K562 (cell line): ENCODE measurements around the gene IL23R. TPM values are rescaled to one million over a fixed set of nuclear protein-coding genes. Genes with fewer than 3 reads are reported as not detected.

Experiments used
- ATAC-seq: fragments of 200-7000 bp; cut with Tn5 transposase; 3 replicates; pipeline ENCODE4 v1.9.1; 2020; ENCODE audit warnings: moderate library complexity
- BruUV-seq: library from RNA; stranded (reverse); fragments of 400-500 nt; replicated peaks from 2 replicates; lab custom pipeline; 2021; lab: Mats Ljungman, UMichigan
- CTCF ChIA-PET: fragments of 300-600 bp; formaldehyde crosslinking; extraction: SDS; loops from one replicate; lab custom pipeline; 2021; ENCODE audit warnings: low intra/inter-chr PET ratio; lab: Yijun Ruan, JAX
- POLR2A ChIA-PET: fragments of 300-600, 350-650 bp; sonication (Branson Sonifier 250); formaldehyde crosslinking; extraction: SDS; loops from one replicate; lab custom pipeline; 2021; ENCODE audit warnings: antibody characterized with exemption, inconsistent platforms; lab: Yijun Ruan, JAX
- DNase-seq, 4 experiments: peaks; one replicate each; pipeline versions ENCODE4 v3.0.0 to v3.0.0-alpha.2; 2011 to 2018; ENCODE audit warnings: low spot score in 3 of 4, mixed read lengths in 3 of 4; ENCODE audit errors: extremely low read depth in 1 of 4
- FAIRE-seq: peaks from 2 replicates; lab custom pipeline; 2011; peaks lifted over from hg19 to GRCh38; lab: Jason Lieb, UNC
- H2AFZ ChIP-seq: 2 replicates; pipeline ENCODE4 v1.6.0; 2011; ENCODE audit warnings: low read depth, low read length, control low read depth, inconsistent platforms
- H3K27ac ChIP-seq: fragments of 200-600 bp; 3 replicates; pipeline ENCODE4 v1.8.0; 2011; ENCODE audit warnings: low read depth, mild to moderate bottlenecking, control low read depth, inconsistent platforms, low read length, moderate library complexity, mixed read lengths; ENCODE audit errors: extremely low read depth
- H3K27me3 ChIP-seq, 2 experiments: fragments of 300-600 bp in 1 of 2; 2 replicates in 1 of 2; 3 replicates in 1 of 2; pipeline versions ENCODE4 v1.6.0 to v1.8.0; 2011; ENCODE audit warnings: inconsistent platforms in 2 of 2, low read length in 2 of 2, mild to moderate bottlenecking in 1 of 2, mixed read lengths in 1 of 2, moderate library complexity in 1 of 2; ENCODE audit not compliant: control insufficient read depth in 2 of 2, insufficient read depth in 2 of 2
- H3K36me3 ChIP-seq: fragments of 300-600 bp; 3 replicates; pipeline ENCODE4 v1.8.0; 2011; ENCODE audit warnings: mild to moderate bottlenecking, low read length, inconsistent platforms; ENCODE audit not compliant: control insufficient read depth, insufficient read depth
- H3K4me1 ChIP-seq, 2 experiments: fragments of 200-600 bp in 1 of 2; replicated peaks in 1 of 2; 2 replicates in 1 of 2; 3 replicates in 1 of 2; pipeline versions ENCODE4 v1.5.1 to v1.8.0; 2011; ENCODE audit warnings: inconsistent platforms in 2 of 2, low read length in 2 of 2, mild to moderate bottlenecking in 1 of 2, mixed read lengths in 1 of 2, moderate library complexity in 1 of 2; ENCODE audit not compliant: control insufficient read depth in 2 of 2, insufficient read depth in 2 of 2
- H3K4me2 ChIP-seq: 2 replicates; pipeline ENCODE4 v1.6.1; 2011; ENCODE audit warnings: low read length, control low read depth, inconsistent platforms, mixed read lengths; ENCODE audit not compliant: insufficient read depth
- H3K4me3 ChIP-seq: fragments of 200-600 bp; sonication (generic), shearing (Covaris generic); 2 replicates; pipeline ENCODE4 v1.5.1; 2016; ENCODE audit warnings: control low read depth, inconsistent platforms
- H3K79me2 ChIP-seq: fragments of 200-600 bp; 3 replicates; pipeline ENCODE4 v1.8.0; 2011; ENCODE audit warnings: low read length, inconsistent platforms; ENCODE audit not compliant: control insufficient read depth, insufficient read depth
- H3K9ac ChIP-seq, 2 experiments: 2 replicates each; pipeline versions ENCODE4 v1.6.0 to v1.6.1; 2011; ENCODE audit warnings: low read depth in 2 of 2, low read length in 2 of 2, control low read depth in 1 of 2, inconsistent platforms in 1 of 2, mild to moderate bottlenecking in 1 of 2, mixed read lengths in 1 of 2; ENCODE audit not compliant: insufficient read depth in 1 of 2
- H3K9me1 ChIP-seq: one replicate; pipeline ENCODE4 v1.6.0; 2011; ENCODE audit warnings: inconsistent platforms, mild to moderate bottlenecking, low read length, moderate library complexity; ENCODE audit not compliant: control insufficient read depth, insufficient read depth
- H3K9me3 ChIP-seq: replicated peaks from 2 replicates; pipeline ENCODE4 v1.5.1; 2011; ENCODE audit warnings: low read depth, low read length, inconsistent platforms; ENCODE audit not compliant: control insufficient read depth, insufficient read depth
- H4K20me1 ChIP-seq: replicated peaks from 2 replicates; pipeline ENCODE4 v1.6.1; 2011; ENCODE audit warnings: low read length, inconsistent platforms, mixed read lengths; ENCODE audit not compliant: control insufficient read depth, insufficient read depth
- BRD4 ChIP-seq: fragments of 200-600 bp; sonication (generic); IDR thresholded peaks from 2 replicates; pipeline ENCODE4 v1.6.1; 2017; ENCODE audit warnings: inconsistent platforms
- CBFB ChIP-seq: sonication (generic); formaldehyde crosslinking; IDR thresholded peaks from 2 replicates; pipeline ENCODE4 v1.4.0; 2020; ENCODE audit warnings: mild to moderate bottlenecking, missing genetic modification reagents
- DNMT1 ChIP-seq: fragments of 450-650 bp; IDR thresholded peaks from 2 replicates; pipeline ENCODE4 v1.6.1; 2016; ENCODE audit warnings: antibody characterized with exemption, mild to moderate bottlenecking
- ELF4 ChIP-seq: fragments of 450-650 bp; formaldehyde crosslinking; IDR thresholded peaks from 2 replicates; pipeline ENCODE4 v1.4.0; 2022; ENCODE audit warnings: missing genetic modification characterization
- WGBS: fragments of 100-300 bp; shearing (Covaris generic); methylation state at CpG from one replicate; pipeline ENCODE4 v1.1.6; 2016; ENCODE audit warnings: low coverage, mixed read lengths; ENCODE audit not compliant: insufficient coverage; ENCODE audit errors: missing lambda C conversion rate; 5-methylcytosine and 5-hydroxymethylcytosine counted together
- in situ Hi-C: fragments of 300-500 bp; cut with MboI; formaldehyde crosslinking; loops from 4 replicates; pipeline ENCODE4 v1.15.0; 2018; ENCODE audit warnings: inconsistent platforms, mixed read lengths
- intact Hi-C: fragments of 100-400 bp; cut with micrococcal nuclease; formaldehyde crosslinking; loops from 2 replicates; pipeline ENCODE4 v1.14.2; 2022
- polyA plus RNA-seq, 8 experiments: library from polyadenylated mRNA; depleted of rRNA in 4 of 8; stranded (reverse) in 5 of 8; unstranded in 3 of 8; fragments of >200 nt; fragmentation: Nextera tagmentation in 2 of 8; fragmentation: Illumina TruSeq in 1 of 8; extraction: Ambion mirVana in 2 of 8; extraction: Trizol in 1 of 8; gene quantifications; 2 replicates each; pipeline versions ENCODE4 v1.2.1 to v1.2.3, GENCODE V29; 2011 to 2014; ENCODE audit warnings: inconsistent platforms in 1 of 8, missing spikeins in 1 of 8
- total RNA-seq, 7 experiments: library from RNA; depleted of rRNA in 6 of 7; stranded (reverse); fragments of >200 nt in 6 of 7; fragmentation: Illumina TruSeq in 2 of 7; extraction: Trizol in 2 of 7; gene quantifications; 2 replicates each; pipeline versions ENCODE4 v1.2.1 to v1.2.3, GENCODE V29; 2011 to 2021; ENCODE audit warnings: low replicate concordance in 1 of 7
- TF ChIP-seq, protein P1 (sequence below): fragments of 250-450 bp; sonication (Bioruptor Pico); IDR thresholded peaks from 2 replicates; pipeline ENCODE4 v1.5.0; 2022; ENCODE audit warnings: mild to moderate bottlenecking

IL23R gene
- total and polyA plus RNA-seq, 9 of the 15 experiments (the other 6 are each of a cell fraction or from before 2014, with no cell fraction given) = 4.4 to 52.7 (median 22.8) TPM

DNA sequence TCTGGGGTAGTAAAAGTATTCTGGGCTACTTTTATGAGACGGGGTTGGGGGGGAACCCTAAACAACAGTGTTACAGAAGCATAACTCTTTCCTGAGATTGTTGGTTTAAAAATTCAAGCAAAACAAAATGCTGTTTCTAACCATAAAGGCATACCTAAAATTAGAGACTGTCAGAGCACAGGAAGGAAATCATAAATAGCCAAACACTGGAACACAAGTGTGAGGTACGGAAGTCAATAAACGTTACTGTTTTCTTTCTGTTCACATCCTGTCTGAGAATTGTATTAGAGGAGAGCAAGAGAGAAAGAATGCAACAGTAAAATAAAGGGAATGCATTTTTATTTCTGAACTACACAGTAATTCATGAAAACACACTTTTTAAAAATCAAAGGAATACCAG, 98.6 kb downstream of the IL23R start:
- no peaks in the 10 kb centered on the region for H3K9me3 ChIP-seq
- H3K36me3 ChIP-seq = 0 out of 3 replicates have a peak, but pooled peaks cover 2% of the 10 kb centered on the region
- no peaks in the 10 kb centered on the region for H3K9me1 ChIP-seq
- no peak for FAIRE-seq
- H2AFZ ChIP-seq = no peak overlapping the region
- no peak overlapping the region for H3K9ac ChIP-seq
- H3K79me2 ChIP-seq = no peaks in the 10 kb centered on the region
- intact Hi-C loops = no loop called here
- in situ Hi-C loops = no loop called here
- no peak for TF ChIP-seq ELF4 (CRISPR knock-in tag)
- no peak for TF ChIP-seq DNMT1
- no peak for TF ChIP-seq BRD4
- TF ChIP-seq CBFB (CRISPR knock-in tag) = no peak
- TF ChIP-seq, protein P1, sequence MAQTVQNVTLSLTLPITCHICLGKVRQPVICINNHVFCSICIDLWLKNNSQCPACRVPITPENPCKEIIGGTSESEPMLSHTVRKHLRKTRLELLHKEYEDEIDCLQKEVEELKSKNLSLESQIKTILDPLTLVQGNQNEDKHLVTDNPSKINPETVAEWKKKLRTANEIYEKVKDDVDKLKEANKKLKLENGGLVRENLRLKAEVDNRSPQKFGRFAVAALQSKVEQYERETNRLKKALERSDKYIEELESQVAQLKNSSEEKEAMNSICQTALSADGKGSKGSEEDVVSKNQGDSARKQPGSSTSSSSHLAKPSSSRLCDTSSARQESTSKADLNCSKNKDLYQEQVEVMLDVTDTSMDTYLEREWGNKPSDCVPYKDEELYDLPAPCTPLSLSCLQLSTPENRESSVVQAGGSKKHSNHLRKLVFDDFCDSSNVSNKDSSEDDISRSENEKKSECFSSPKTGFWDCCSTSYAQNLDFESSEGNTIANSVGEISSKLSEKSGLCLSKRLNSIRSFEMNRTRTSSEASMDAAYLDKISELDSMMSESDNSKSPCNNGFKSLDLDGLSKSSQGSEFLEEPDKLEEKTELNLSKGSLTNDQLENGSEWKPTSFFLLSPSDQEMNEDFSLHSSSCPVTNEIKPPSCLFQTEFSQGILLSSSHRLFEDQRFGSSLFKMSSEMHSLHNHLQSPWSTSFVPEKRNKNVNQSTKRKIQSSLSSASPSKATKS (CRISPR knock-in tag) = no peak
- TF ChIP-seq, all 486 proteins: peak for 0
- Histone ChIP-seq H4K20me1 (no peaks in the 10 kb centered on the region), H3K4me1 (no peaks in the 10 kb centered on the region), H3K4me3 (no peak overlapping the region), H3K27ac (no peak overlapping the region), H3K27me3 (no peaks in the 10 kb centered on the region), H3K4me2 (no peak overlapping the region)
- ATAC-seq = no peak
- WGBS = 43% methylated on average over 3 of the region's 3 CpGs
- DNase-seq = no peak
- BruUV-seq = no TSS peak
- CTCF ChIA-PET = no interaction called here
- POLR2A ChIA-PET = no interaction called here
